SW 1271 (cell line): ENCODE measurements around the gene UGGT1.
A peak's percentile ranks its signal among the peaks of the same experiment; 100 is the strongest.

Experiments
- DNase-seq, 2 experiments: peaks; one replicate each; lab custom pipeline; 2025; lab: John Stamatoyannopoulos, UW

Gene UGGT1

DNA sequence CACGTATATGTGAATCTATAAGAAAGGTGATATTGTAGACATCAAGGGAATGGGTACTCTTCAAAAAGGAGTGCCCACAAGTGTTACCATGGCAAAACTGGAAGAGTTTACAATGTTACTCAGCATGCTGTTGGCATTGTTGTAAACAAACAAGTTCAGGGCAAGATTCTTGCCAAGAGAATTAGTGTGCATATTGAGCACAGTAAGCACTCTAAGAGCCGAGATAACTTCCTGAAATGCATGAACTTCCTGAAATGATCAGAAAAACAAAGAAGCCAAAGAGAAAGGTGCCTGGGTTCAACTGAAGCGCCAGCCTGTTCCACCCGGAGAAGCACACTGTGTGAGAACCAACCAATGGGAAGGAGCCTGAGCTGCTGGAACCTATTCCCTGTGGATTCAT, 126.7 kb downstream of the UGGT1 start:
- DNase-seq: no peak

DNA sequence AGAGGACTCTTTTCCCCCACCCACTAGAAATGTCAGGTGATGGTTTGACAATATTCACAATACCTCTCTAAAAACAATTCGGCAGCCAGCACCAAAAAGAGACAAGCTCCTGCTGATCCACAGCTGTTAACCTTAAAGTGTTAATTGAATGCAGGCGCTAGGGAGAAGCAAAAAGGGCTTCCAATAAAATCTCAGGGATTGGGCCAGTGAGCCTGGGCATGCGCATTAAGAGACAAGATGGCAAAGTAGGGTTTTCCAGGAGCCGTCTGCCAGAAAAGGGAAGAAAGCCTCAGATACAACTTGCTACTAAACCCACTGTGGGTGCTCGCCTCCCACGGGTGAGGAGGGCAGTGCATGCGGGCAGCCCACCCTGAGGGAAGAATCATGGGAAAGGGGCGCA, 128.9 kb downstream of the UGGT1 start:
- DNase-seq: no peak

DNA sequence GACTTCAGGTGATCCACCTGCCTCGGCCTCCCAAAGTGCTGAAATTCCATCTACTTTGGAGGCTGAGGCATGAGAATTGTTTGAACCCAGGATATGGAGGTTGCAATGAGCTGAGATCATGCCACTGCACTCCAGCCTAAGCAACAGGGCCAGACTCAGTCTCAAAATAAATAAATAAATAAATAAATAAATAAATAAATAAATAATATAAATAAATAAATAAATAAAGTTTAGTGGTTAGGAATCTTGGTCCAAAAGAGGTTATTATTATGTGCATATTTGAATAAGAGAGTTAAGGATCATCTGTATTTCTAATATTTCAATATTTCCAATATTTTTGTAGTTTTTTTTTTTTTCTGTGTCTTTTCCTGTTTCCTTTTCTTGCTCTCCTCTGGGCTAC, 136.9 kb downstream of the UGGT1 start:
- no peak for DNase-seq

DNA sequence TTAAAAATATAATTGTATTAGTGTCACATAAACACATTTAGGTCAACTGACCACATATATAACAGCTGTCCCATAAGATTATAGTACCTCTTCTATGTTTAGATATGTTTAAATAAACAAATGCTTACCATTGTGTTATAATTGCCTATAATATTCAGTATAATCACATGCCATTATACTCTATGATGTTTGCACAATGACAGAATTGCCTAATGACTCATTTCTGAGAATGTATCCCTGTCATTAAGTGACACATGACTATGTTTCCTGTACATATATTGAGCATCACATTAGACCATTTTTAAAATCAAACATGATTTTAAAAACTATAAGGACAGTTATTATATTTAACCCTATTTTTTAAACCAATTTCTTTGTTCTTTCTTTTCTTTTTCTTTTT, 137.9 kb downstream of the UGGT1 start:
- DNase-seq: peak in 1 of 2 experiments; percentile 7

DNA sequence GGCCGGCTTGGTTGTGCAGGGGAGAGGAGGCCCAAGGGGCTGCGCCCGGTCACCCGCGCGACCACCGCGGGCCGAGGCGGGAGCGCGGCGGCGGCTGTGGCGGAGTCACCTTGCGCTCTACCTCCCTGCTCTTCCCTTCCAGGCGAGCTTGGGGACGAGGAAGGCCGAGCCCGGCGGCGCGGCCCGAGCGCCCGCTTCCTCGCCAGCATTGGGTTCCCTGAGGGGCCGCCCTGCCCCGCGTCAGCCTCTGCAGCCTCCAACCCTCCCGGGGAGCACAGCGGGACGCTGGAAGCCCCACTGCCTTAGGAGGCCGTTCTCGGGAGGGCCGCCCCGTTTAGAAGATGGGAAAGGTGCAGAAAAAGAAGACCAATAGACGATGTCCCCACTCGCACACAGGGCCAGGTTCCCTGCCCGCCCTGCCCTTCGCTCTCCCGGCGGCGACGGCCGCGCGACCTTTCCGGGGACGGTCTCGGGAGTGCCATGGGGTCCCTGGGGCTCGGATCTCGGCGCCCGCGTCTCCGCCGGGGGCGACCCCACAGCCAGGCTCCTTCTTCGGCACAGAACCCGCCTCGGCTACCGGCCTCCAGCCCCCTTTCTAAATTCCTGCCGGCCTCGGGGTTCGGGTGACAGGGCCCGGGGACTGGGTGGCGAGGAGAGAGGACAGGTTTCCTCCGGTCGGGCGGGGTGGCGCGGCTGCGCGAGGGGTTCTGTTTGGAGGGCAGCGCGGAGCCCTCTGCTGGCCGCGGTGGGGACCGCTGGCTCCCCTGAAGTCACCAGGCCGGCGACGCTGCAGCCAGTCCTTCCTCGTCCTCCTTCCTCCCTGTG, 142.2 kb downstream of the UGGT1 start:
- DNase-seq: peak in 1 of 2 experiments; percentile 65

DNA sequence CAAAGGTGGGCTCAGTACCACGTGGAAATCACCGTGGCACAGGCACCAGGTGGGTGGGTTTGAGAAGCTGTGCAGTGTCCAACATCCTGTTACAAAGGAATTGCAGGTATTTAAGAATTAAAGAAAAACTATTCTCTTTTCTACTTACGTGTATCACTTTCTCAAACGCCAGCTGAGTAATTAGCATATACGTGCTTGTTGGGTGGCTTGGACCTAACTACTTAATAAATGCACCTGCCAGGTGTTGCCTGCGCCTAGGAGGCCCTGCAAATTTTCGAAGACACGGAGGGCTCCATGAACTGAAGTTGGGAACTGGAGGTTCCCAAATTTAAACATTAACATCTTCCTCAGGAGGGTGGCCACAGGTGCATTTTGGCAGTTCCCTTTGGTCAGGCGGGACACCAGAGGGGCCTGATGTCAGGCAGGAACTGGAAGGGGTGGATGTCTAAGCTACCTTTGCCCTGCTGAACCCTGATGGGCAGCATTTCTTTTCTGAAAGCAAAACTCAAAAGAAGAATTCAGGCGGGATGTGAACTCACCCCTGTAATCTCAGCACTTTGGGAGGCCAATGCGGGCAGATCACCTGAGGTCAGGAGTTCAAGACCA, 142.9 kb downstream of the UGGT1 start:
- no peak for DNase-seq

DNA sequence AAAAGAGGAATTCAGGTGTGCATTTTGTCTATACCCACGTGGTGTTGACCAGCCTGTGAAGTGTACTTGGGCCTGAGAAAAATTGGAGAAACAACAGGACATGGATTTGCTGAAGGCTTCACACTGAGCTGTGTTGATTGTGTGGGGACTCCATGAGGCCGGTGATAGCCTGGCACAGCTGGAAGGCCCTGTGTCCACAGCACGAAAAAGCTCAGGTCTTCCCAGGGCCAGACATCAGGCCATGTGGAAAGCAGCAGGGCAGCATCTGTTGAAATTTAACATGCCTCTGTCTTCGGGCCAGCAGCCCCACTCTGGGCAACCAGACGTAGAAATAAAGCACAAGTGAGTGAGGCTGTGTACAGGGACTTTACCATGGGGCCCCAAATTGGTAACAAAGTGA, 143.6 kb downstream of the UGGT1 start:
- DNase-seq: no peak

DNA sequence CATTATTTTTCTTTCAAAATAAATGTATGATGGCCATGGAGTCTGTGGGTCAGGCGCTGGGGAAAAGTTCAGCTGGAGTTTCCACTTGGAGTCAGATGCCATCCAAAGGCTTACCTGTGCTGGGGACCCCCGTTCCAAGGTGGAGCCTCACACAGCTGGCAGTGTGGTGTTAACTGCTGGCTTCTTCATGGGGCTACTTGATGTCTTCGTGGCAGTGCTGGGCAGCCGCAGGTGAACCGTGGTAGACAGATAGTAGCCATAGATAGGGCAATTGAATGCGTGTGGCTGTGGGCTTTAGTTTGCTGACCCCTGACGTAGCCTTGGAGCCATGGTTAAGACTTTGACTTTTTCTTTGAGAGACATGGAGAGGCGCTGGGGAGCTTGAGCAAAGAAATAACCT, 144.6 kb downstream of the UGGT1 start:
- no peak for DNase-seq

DNA sequence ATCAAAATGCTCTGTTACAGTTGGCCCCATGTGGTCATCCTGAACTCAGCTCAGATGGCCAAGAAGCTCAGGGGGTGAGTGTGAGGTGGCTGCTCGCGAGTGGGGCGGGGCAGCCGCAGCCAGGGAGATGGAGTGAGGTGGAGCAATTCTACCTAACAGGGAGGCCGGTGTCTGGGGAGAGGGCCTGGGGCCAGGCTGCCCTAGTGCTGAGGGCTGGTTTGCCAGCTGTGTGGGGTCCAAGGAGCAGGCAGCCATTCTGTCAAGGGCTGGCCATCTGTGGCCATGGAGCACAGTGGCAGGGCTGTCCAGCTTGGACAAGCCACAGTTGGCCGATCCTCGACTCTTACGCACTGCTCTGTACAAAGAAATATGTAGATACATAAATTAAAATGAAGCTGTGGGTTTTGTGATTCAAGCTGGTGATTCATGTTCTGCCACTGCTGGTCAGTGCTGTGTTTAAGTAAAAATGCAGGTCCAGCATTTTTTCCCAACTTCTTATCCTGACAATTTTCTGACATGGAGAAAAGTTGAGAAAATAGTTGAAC, 145.6 kb downstream of the UGGT1 start:
- no peak for DNase-seq

DNA sequence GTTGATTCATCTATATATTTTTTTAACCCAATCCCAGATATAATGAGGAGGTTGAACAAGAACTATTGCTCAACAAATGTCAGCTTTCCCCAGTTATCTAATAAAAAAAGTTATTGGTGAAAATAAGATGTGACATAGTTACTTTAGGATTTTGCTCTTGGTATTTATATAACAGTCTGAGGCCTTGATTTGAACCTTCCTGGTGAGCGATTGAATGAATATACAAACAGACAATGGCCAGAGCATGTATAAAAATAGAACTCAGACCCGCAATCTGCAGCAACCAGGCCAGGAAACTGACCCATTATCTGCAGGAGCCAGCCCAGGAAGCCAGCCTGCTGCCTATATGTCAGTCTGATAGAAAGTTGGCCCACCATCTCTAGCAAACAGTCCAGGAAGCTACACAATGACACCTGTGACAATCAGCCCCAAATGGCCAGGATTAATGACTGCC, 146.1 kb downstream of the UGGT1 start:
- no peak for DNase-seq

DNA sequence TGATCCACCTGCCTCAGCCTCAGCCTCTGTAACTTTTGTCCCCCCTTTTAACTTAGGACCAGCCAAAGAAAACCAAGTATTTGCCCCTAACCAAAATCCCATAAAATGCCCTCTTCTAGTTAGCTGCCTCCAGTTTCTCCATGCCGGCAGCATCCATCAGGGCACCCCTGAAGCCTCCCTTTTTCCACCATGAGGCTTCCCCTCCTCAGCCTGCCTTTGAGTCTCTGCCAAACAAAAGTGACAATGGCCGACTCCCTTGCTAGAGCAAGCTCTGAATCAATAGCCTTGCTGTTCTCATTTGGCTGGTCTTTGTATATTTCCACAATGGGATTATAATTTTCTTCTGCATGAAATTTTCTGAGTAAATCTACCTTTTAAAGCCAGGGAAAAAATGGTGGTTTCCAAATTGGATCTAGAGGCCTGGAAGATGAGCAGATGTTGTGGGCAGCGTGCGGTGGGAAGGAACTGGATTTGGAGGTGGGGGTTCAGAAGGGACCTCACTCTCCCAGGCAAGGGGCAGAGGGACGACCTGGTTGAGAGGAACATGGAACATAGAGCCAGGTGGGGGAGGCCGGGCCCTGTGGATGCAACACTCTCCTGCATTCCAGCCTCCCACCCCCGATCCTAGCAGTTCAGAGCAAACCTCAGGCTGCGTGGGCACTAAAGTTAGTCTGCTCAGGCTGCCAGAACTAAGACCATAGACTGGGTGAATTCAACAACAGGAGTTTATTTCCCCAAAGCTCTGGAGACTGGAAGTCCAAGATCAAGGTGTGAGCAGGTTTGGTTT, 147.1 kb downstream of the UGGT1 start:
- DNase-seq: no peak

DNA sequence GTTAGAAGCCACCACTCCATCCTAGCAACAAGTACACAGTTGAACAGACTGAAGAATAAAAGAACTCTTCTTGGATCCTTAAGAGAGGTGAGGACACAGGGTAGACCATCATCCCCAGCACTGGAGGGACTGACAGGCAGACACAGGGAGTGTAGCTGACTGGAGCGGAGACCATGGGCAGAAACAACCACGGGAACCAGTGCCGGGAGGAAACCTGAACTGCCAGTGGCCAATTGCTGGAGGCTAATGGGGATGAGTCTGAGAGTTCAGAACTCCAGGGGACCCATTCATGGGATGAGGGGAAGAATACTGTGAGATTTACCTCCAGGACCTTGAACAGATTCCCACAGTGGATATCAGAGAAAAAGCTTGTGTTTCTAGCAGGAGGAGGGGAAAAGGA, 150.9 kb downstream of the UGGT1 start:
- DNase-seq: no peak
